Measurements from ENCODE around the gene NADK2.
"Not testable (repeated sequence)": the region's sequence is repeated elsewhere in the genome, so short reads cannot be mapped to it uniquely, and the experiment has no call there.

DNA sequence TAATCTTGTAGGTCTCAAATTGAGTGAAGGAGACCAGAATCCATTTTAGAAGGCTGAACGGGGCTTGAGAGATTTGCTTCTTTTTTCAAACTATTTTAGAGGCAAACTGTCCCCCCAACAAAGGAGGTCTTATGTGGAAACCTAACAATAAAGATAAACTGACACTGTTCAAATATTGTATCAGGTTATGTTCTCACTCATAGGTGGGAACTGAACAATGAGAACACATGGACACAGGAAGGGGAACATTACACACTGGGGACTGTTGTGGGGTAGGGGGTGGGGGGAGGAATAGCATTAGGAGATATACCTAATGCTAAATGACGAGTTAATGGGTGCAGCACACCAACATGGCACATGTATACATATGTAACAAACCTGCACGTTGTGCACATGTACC is 42.9 kb downstream of the NADK2 start:
- TF ChIP-seq, protein P1, sequence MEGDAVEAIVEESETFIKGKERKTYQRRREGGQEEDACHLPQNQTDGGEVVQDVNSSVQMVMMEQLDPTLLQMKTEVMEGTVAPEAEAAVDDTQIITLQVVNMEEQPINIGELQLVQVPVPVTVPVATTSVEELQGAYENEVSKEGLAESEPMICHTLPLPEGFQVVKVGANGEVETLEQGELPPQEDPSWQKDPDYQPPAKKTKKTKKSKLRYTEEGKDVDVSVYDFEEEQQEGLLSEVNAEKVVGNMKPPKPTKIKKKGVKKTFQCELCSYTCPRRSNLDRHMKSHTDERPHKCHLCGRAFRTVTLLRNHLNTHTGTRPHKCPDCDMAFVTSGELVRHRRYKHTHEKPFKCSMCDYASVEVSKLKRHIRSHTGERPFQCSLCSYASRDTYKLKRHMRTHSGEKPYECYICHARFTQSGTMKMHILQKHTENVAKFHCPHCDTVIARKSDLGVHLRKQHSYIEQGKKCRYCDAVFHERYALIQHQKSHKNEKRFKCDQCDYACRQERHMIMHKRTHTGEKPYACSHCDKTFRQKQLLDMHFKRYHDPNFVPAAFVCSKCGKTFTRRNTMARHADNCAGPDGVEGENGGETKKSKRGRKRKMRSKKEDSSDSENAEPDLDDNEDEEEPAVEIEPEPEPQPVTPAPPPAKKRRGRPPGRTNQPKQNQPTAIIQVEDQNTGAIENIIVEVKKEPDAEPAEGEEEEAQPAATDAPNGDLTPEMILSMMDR (IDR thresholded peaks at IDR 0.05): not testable (repeated sequence)
- TF ChIP-seq POLR2A (IDR thresholded peaks at IDR 0.05): not testable (repeated sequence)
